Suprapubic skin (tissue), 4 donors: ENCODE data around the gene USP19. TPM values are rescaled to one million over a fixed set of nuclear protein-coding genes. Genes with fewer than 3 reads are reported as not detected.

Experiments
- DNase-seq, 2 donors: peaks; one replicate each; pipeline ENCODE4 v3.0.0-alpha.2; 2019; ENCODE audit warnings: low spot score in 2 of 2
- H3K27ac ChIP-seq: fragments of 200-600 bp; sonication (generic); one replicate; pipeline ENCODE4 v1.5.1; 2019
- H3K27me3 ChIP-seq: fragments of 200-600 bp; sonication (generic); one replicate; pipeline ENCODE4 v1.5.1; 2019
- H3K36me3 ChIP-seq: fragments of 200-600 bp; sonication (generic); one replicate; pipeline ENCODE4 v1.5.1; 2019
- H3K4me1 ChIP-seq: fragments of 200-600 bp; sonication (generic); one replicate; pipeline ENCODE4 v1.5.1; 2019
- H3K4me3 ChIP-seq: fragments of 200-600 bp; sonication (generic); one replicate; pipeline ENCODE4 v1.5.1; 2019; ENCODE audit warnings: mild to moderate bottlenecking
- H3K9me3 ChIP-seq: fragments of 200-600 bp; sonication (generic); one replicate; pipeline ENCODE4 v1.5.1; 2019
- EP300 ChIP-seq: sonication (generic); formaldehyde crosslinking; IDR thresholded peaks from one replicate; pipeline ENCODE4 v1.6.1; 2017; ENCODE audit warnings: antibody characterized with exemption
- POLR2A ChIP-seq, 2 donors: fragments of 450-650 bp; IDR thresholded peaks; one replicate each; pipeline ENCODE4 v1.6.1; 2017; ENCODE audit warnings: antibody characterized with exemption in 2 of 2, mild to moderate bottlenecking in 2 of 2, moderate library complexity in 2 of 2
- POLR2AphosphoS5 ChIP-seq, 3 donors: sonication (generic); formaldehyde crosslinking; IDR thresholded peaks; one replicate each; pipeline ENCODE4 v1.6.1; 2017; ENCODE audit warnings: antibody characterized with exemption in 3 of 3
- WGBS: methylation state at CpG from one replicate; pipeline ENCODE4 v1.1.5; 2018; 5-methylcytosine and 5-hydroxymethylcytosine counted together
- total RNA-seq, 4 donors: library from RNA; depleted of rRNA; stranded (reverse); fragments of >200 nt; gene quantifications; one replicate each; pipeline ENCODE4 v1.1.0, GENCODE V29; 2016
- TF ChIP-seq, protein P1 (sequence below), 2 donors: fragments of 200-600 bp in 1 of 2; fragments of 450-650 bp in 1 of 2; sonication (generic) in 1 of 2; IDR thresholded peaks; one replicate each; pipeline ENCODE4 v1.5.1; 2016 to 2019; ENCODE audit warnings: antibody characterized with exemption in 2 of 2, mild to moderate bottlenecking in 1 of 2, moderate library complexity in 1 of 2

The USP19 gene
- total RNA-seq, 4 donors from 2014 or later, result 46.1 to 82.1 (median 76.0) TPM

DNA sequence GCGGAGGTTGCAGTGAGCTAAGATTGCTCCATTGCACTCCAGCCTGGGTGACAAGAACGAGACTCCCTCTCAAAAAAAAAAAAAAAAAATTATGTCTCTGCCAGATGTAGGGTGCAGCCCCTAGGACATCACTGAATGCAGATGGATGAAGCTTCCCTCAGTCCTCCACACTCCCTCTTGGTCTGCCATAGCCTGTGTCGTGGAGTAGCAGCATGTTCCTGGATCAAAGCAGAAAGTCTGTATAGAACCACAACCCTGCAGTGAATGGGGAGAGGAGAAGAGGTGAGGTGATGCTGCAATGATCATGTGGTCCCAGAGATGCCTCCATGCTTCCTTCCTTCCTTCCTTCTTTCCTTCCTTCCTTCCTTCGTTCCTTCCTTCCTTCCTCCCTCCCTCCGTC, 27.5 kb upstream of the USP19 start:
- TF ChIP-seq POLR2A (IDR thresholded peaks at IDR 0.05), result no peak
- TF ChIP-seq, protein P1, sequence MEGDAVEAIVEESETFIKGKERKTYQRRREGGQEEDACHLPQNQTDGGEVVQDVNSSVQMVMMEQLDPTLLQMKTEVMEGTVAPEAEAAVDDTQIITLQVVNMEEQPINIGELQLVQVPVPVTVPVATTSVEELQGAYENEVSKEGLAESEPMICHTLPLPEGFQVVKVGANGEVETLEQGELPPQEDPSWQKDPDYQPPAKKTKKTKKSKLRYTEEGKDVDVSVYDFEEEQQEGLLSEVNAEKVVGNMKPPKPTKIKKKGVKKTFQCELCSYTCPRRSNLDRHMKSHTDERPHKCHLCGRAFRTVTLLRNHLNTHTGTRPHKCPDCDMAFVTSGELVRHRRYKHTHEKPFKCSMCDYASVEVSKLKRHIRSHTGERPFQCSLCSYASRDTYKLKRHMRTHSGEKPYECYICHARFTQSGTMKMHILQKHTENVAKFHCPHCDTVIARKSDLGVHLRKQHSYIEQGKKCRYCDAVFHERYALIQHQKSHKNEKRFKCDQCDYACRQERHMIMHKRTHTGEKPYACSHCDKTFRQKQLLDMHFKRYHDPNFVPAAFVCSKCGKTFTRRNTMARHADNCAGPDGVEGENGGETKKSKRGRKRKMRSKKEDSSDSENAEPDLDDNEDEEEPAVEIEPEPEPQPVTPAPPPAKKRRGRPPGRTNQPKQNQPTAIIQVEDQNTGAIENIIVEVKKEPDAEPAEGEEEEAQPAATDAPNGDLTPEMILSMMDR (IDR thresholded peaks at IDR 0.05), result no peak
- no peak for TF ChIP-seq POLR2AphosphoS5 (IDR thresholded peaks at IDR 0.05)
- no peak for TF ChIP-seq EP300
- Histone ChIP-seq H3K27ac (no peak overlapping the region), H3K36me3 (no peaks in the 10 kb centered on the region), H3K4me3 (no peak overlapping the region), H3K27me3 (no peaks in the 10 kb centered on the region), H3K9me3 (no peaks in the 10 kb centered on the region), H3K4me1 (no peaks in the 10 kb centered on the region)
- WGBS, result 73% methylated on average over 5 of the region's 5 CpGs
- DNase-seq, result no peak

- DNase-seq, result no peak
- Histone ChIP-seq H3K36me3 (no peaks in the 10 kb centered on the region), H3K4me1 (no peaks in the 10 kb centered on the region), H3K27ac (no peak overlapping the region), H3K9me3 (no peaks in the 10 kb centered on the region), H3K4me3 (no peak overlapping the region), H3K27me3 (no peaks in the 10 kb centered on the region)
- no peak for TF ChIP-seq EP300
- no peak for TF ChIP-seq POLR2AphosphoS5 (IDR thresholded peaks at IDR 0.05)
- TF ChIP-seq, protein P1 (IDR thresholded peaks at IDR 0.05), result no peak
- no peak for TF ChIP-seq POLR2A (IDR thresholded peaks at IDR 0.05)
- WGBS, result 78% methylated on average over 3 of the region's 3 CpGs
Measured at GRCh38 chr3:49140080-49140479, 19.5 kb upstream of the USP19 start.

DNA sequence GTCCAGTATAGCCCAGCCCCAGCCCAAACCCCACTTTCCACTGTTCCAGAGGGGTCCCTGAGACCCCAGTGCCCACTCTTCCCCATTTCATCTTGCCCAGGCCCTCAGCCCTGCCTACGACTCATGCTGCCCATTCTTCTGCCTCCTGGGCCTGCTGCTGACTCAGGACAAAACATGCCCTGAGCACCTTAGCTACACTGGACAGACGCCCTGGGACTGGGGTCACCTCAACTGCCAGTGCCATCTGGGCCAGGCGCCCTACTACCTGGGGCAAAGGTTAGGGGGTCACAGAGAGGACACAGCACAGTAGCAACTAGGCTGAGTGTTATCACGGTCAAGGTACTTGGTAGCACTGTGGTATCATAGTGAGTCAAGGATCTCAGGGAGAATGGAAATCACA, 14.9 kb upstream of the USP19 start:
- Histone ChIP-seq H3K27me3 (no peaks in the 10 kb centered on the region), H3K4me1 (peaks cover 39% of the 10 kb centered on the region), H3K36me3 (no peaks in the 10 kb centered on the region), H3K4me3 (no peak overlapping the region), H3K27ac (no peak overlapping the region), H3K9me3 (no peaks in the 10 kb centered on the region)
- WGBS, result 78% methylated on average over 3 of the region's 4 CpGs
- no peak for DNase-seq
- TF ChIP-seq, protein P1 (IDR thresholded peaks at IDR 0.05), result no peak
- TF ChIP-seq POLR2AphosphoS5 (IDR thresholded peaks at IDR 0.05) (no peak), EP300 (no peak), POLR2A (IDR thresholded peaks at IDR 0.05) (no peak)

DNA sequence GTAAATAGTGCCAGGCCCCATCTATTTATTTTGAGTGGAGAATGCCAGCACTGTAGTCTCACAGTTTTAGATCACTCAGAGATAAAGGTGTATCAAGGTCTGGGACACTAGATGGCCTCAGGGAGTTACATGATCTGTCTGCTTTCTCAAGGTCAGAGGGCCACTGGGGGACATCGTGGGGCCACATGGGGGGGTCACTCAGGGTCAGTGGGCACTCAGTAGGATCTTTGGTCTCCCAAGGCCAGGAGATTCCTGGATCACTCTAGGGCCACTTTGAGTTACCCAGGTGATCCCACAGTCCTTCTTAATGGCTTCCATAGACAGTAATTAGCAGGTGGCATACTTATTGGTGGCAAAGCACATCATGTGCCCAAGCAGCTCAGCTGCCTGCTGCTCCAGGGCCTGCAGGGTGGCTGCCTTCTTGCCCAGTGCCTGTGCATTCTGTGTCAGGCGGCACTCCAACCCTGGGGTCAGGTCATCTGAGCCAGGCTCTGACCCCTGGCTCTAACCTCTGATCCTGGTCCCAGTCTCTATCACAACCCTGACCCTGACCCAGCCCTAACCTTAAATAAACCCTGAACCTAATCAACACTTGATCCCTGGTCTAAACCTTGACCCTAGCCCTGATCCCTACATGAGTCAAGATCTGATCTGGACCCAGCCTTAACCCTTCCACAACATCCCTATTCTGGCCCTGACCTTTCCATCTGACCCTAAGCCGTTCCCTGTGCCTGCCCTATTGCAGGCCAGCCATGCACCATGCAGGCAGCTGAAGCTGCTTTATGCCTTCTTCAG, 14.0 kb upstream of the USP19 start:
- Histone ChIP-seq H3K27me3 (no peaks in the 10 kb centered on the region), H3K27ac (no peak overlapping the region), H3K4me3 (no peak overlapping the region), H3K4me1 (peaks cover 44% of the 10 kb centered on the region), H3K36me3 (no peaks in the 10 kb centered on the region), H3K9me3 (no peaks in the 10 kb centered on the region)
- 67% methylated on average over 3 of the region's 3 CpGs for WGBS
- TF ChIP-seq EP300, result no peak
- no peak for TF ChIP-seq POLR2AphosphoS5 (IDR thresholded peaks at IDR 0.05)
- no peak for TF ChIP-seq POLR2A (IDR thresholded peaks at IDR 0.05)
- TF ChIP-seq, protein P1 (IDR thresholded peaks at IDR 0.05), result no peak
- DNase-seq, result no peak

DNA sequence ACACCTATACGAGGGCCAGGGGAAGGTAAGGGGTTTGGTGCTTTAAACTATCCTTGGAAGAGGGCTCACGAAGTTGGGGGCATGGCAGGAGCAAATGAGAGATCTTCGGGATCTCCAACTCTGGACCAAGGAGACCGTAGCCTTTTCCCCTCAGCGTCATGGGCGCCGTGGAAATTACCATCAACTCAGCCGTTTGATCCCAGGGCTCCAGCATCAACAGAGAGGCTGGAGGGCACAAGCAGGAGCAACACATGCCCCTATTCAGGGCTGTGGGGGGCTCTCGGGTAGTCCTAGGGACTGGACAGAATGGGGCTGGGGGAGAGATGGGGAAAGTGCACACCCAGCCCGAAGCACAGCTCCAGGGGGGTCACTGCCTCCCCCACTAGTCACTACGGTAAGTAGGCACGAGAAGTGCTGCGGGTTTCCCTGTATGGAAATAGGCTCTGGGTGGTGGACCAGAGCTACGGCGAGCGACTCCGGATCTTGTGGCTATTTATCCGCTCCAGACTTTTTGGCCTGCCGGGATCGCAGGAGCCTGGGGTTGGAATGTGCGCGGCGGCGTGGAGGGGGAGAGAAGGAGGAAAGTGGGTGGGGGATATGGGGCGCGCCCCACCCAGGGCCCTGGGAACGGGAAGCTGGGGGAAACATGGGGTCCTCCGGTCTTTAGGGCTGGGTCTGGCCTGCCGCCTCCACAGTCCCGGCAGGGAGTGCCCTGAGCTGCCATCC, 12.8 kb upstream of the USP19 start:
- Histone ChIP-seq H3K27ac (peak overlapping the region; percentile 87), H3K4me1 (peaks cover 44% of the 10 kb centered on the region), H3K27me3 (no peaks in the 10 kb centered on the region), H3K4me3 (peak overlapping the region; percentile 73), H3K9me3 (no peaks in the 10 kb centered on the region), H3K36me3 (peaks cover 10% of the 10 kb centered on the region)
- peak; percentile 91 to 96 for DNase-seq
- 7% methylated on average over 24 of the region's 30 CpGs for WGBS
- TF ChIP-seq POLR2AphosphoS5 (IDR thresholded peaks at IDR 0.05) (peak in 1 of 3 donors; percentile 16), EP300 (no peak), POLR2A (IDR thresholded peaks at IDR 0.05) (no peak)
- TF ChIP-seq, protein P1 (IDR thresholded peaks at IDR 0.05), result no peak
